Measurements from ENCODE around the gene ELN. TPM values are rescaled to one million over a fixed set of nuclear protein-coding genes. Genes with fewer than 3 reads are reported as not detected.

The ELN gene
- total and polyA plus RNA-seq, 2 of the 4 experiments (the other 2 are of a cell fraction) = 2.2 to 14.3 TPM

DNA sequence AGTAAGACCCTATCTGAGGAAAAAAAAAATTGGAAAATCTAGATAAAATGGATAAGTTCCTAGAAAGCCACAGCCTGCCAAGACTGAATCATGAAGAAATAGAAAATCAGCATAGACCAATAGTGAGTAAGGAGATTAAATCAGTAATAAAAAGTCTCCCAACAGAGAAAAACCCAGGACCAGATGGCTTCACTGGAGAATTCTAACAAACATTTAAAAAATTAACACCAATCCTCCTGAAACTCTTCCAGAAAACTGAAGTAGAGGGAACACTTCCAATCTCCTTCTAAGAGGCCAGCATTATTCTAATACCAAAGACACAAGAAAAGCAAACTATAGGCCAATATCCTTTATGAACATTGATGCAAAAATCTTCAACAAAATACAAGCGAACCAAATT is 46.8 kb downstream of the ELN start:
- BruUV-seq (replicated peaks) = no TSS peak
- no peaks in the 10 kb centered on the region for H3K36me3 ChIP-seq (ENCODE audit: control insufficient read depth, insufficient read depth, low read length)
- H3K4me1 ChIP-seq (ENCODE audit: control insufficient read depth, insufficient read depth, low read length) = peaks cover 7% of the 10 kb centered on the region; the same call in 1 of the 2 replicates
- H2AK5ac ChIP-seq (ENCODE audit: low read depth, low read length) = no peak overlapping the region
- H3K4me3 ChIP-seq (ENCODE audit: insufficient read depth, low read depth, low read length) = no peak overlapping the region
- H3K27ac ChIP-seq (ENCODE audit: insufficient read depth, low read length) = no peak overlapping the region
- H2BK15ac ChIP-seq (ENCODE audit: low read depth, low read length) = no peak overlapping the region
- in situ Hi-C loops (cut with MboI; ENCODE audit: low sequenced_read_pairs) (loop anchor here (5.0 kb wide), 2 partner anchors 103 to 323 kb away; no protein-coding TSS in a partner anchor), intact Hi-C loops (cut with micrococcal nuclease) (loop anchor here (5.0 kb wide), 1 partner anchor 103 kb away; no protein-coding TSS in a partner anchor), dilution Hi-C loops (cut with HindIII; ENCODE audit: low sequenced_read_pairs, unreplicated experiment) (no loop called here)
- no CpG with 5 or more reads among the region's 1 CpG for WGBS, 2 experiments (ENCODE audit: extremely low coverage in 2 of 2, insufficient read length in 1 of 2)
- no peak overlapping the region for H2BK120ac ChIP-seq (ENCODE audit: low read depth, low read length)
- peaks cover 6% of the 10 kb centered on the region for H3K9me1 ChIP-seq (ENCODE audit: insufficient read depth, low read length)
- ATAC-seq (ENCODE audit: low read depth) (no peak), DNase-seq (no peak)
- no peaks in the 10 kb centered on the region; a peak in 1 of 4 replicates for H3K79me1 ChIP-seq (ENCODE audit: low read depth in 1 of 2, low read length in 2 of 2)
- CTCF ChIA-PET = no interaction called here
- TF ChIP-seq MXI1 (IDR thresholded peaks at IDR 0.05; ENCODE audit: borderline replicate concordance, low read depth, low read length) = no peak
- no peak for TF ChIP-seq MAFK (IDR thresholded peaks at IDR 0.05; ENCODE audit: low read depth, low read length)
- no peak for TF ChIP-seq RAD21 (IDR thresholded peaks at IDR 0.05; ENCODE audit: low read length)
- TF ChIP-seq, protein P1, sequence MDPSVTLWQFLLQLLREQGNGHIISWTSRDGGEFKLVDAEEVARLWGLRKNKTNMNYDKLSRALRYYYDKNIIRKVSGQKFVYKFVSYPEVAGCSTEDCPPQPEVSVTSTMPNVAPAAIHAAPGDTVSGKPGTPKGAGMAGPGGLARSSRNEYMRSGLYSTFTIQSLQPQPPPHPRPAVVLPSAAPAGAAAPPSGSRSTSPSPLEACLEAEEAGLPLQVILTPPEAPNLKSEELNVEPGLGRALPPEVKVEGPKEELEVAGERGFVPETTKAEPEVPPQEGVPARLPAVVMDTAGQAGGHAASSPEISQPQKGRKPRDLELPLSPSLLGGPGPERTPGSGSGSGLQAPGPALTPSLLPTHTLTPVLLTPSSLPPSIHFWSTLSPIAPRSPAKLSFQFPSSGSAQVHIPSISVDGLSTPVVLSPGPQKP (IDR thresholded peaks at IDR 0.05; ENCODE audit: borderline replicate concordance, low read depth, low read length) = no peak
- no peak for TF ChIP-seq MAZ (IDR thresholded peaks at IDR 0.05; ENCODE audit: borderline replicate concordance, low read depth, low read length)
- TF ChIP-seq, protein P2, sequence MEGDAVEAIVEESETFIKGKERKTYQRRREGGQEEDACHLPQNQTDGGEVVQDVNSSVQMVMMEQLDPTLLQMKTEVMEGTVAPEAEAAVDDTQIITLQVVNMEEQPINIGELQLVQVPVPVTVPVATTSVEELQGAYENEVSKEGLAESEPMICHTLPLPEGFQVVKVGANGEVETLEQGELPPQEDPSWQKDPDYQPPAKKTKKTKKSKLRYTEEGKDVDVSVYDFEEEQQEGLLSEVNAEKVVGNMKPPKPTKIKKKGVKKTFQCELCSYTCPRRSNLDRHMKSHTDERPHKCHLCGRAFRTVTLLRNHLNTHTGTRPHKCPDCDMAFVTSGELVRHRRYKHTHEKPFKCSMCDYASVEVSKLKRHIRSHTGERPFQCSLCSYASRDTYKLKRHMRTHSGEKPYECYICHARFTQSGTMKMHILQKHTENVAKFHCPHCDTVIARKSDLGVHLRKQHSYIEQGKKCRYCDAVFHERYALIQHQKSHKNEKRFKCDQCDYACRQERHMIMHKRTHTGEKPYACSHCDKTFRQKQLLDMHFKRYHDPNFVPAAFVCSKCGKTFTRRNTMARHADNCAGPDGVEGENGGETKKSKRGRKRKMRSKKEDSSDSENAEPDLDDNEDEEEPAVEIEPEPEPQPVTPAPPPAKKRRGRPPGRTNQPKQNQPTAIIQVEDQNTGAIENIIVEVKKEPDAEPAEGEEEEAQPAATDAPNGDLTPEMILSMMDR (conservative IDR thresholded peaks at IDR 0.05; ENCODE audit: low read depth, low read length) = no peak
- H3K18ac ChIP-seq (ENCODE audit: low read depth, low read length) = no peak overlapping the region
- H3K14ac ChIP-seq (replicated peaks; ENCODE audit: low read depth, low read length) = no peak overlapping the region
- H4K20me1 ChIP-seq (ENCODE audit: insufficient read depth, low read length) = peaks cover 8% of the 10 kb centered on the region
- H3K4me2 ChIP-seq (ENCODE audit: low read depth, low read length) = no peak overlapping the region
- no peak overlapping the region for H3K9ac ChIP-seq (ENCODE audit: low read depth, low read length)
- no peak overlapping the region for H3K4ac ChIP-seq (ENCODE audit: low read depth, low read length)
- H2AFZ ChIP-seq (replicated peaks; ENCODE audit: low read length, poor library complexity) = no peak overlapping the region
- POLR2A ChIA-PET (ENCODE audit: unreplicated experiment) = no interaction called here
- H2BK20ac ChIP-seq (ENCODE audit: low read depth, low read length) = no peak overlapping the region
- no peak overlapping the region for H2AK9ac ChIP-seq (replicated peaks; ENCODE audit: low read depth, low read length, poor library complexity)
- no peak overlapping the region for H4K8ac ChIP-seq (ENCODE audit: low read depth in 2 of 2, low read length in 2 of 2)
- no peak overlapping the region for H3K23ac ChIP-seq (ENCODE audit: low read depth, low read length)
- H2BK5ac ChIP-seq (ENCODE audit: low read depth, low read length, poor library complexity, severe bottlenecking) = no peak overlapping the region
- H3K9me3 ChIP-seq (ENCODE audit: control insufficient read depth, insufficient read depth, low read length) = no peaks in the 10 kb centered on the region
- H4K91ac ChIP-seq (ENCODE audit: insufficient read depth, low read depth, low read length) = no peak overlapping the region
- no peak overlapping the region for H3K56ac ChIP-seq (ENCODE audit: extremely low read depth, insufficient read depth, low read length)
- H4K5ac ChIP-seq (ENCODE audit: low read depth, low read length) = no peak overlapping the region
- no peaks in the 10 kb centered on the region for H3K27me3 ChIP-seq (ENCODE audit: control insufficient read depth, insufficient read depth, low read length)

Measured in IMR-90 (cell line).